Adipocyte (in vitro differentiated cells): Measurements from ENCODE around the gene STT3B.

Source experiments
- DNase-seq: peaks from one replicate; pipeline ENCODE4 v3.0.0-alpha.2; 2015; ENCODE audit warnings: low read depth
- H3K27me3 ChIP-seq: replicated peaks from 2 replicates; pipeline ENCODE4 v1.7.0; 2013; ENCODE audit warnings: mild to moderate bottlenecking, low read length, moderate library complexity; ENCODE audit not compliant: control insufficient read depth, insufficient read depth
- H3K36me3 ChIP-seq: 2 replicates; pipeline ENCODE4 v1.7.0; 2013; ENCODE audit warnings: low read length, mild to moderate bottlenecking, moderate library complexity; ENCODE audit not compliant: control insufficient read depth, insufficient read depth, severe bottlenecking
- H3K4me1 ChIP-seq: 2 replicates; pipeline ENCODE4 v1.7.0; 2013; ENCODE audit warnings: mild to moderate bottlenecking, low read length, moderate library complexity; ENCODE audit not compliant: control insufficient read depth, insufficient read depth
- H3K4me3 ChIP-seq: 2 replicates; pipeline ENCODE4 v1.7.0; 2013; ENCODE audit warnings: mild to moderate bottlenecking, low read length, moderate library complexity
- H3K9ac ChIP-seq: 2 replicates; pipeline ENCODE4 v1.7.0; 2013; ENCODE audit warnings: mild to moderate bottlenecking, low read length, moderate library complexity
- H3K9me3 ChIP-seq: 2 replicates; pipeline ENCODE4 v1.7.0; 2013; ENCODE audit warnings: mild to moderate bottlenecking, low read length, moderate library complexity; ENCODE audit not compliant: control insufficient read depth

The STT3B gene

GRCh38 chr3:31654998-31655397 lies 122.3 kb downstream of the STT3B start:
- Histone ChIP-seq H3K4me3 (peak overlapping the region; percentile 42), H3K36me3 (no peaks in the 10 kb centered on the region), H3K27me3 (no peaks in the 10 kb centered on the region), H3K9ac (no peak overlapping the region), H3K9me3 (peaks cover 61% of the 10 kb centered on the region), H3K4me1 (no peaks in the 10 kb centered on the region)
- no peak for DNase-seq

GRCh38 chr3:31659246-31659645 lies 126.5 kb downstream of the STT3B start:
- peaks cover 29% of the 10 kb centered on the region for H3K9me3 ChIP-seq
- H3K9ac ChIP-seq: no peak overlapping the region
- no peaks in the 10 kb centered on the region for H3K27me3 ChIP-seq
- H3K36me3 ChIP-seq: no peaks in the 10 kb centered on the region
- H3K4me3 ChIP-seq: no peak overlapping the region
- DNase-seq: no peak
- no peaks in the 10 kb centered on the region for H3K4me1 ChIP-seq

GRCh38 chr3:31661286-31661685 lies 128.6 kb downstream of the STT3B start:
- Histone ChIP-seq H3K4me3 (no peak overlapping the region), H3K9ac (no peak overlapping the region), H3K36me3 (no peaks in the 10 kb centered on the region), H3K27me3 (no peaks in the 10 kb centered on the region), H3K4me1 (no peaks in the 10 kb centered on the region), H3K9me3 (peaks cover 9% of the 10 kb centered on the region)
- DNase-seq: no peak

GRCh38 chr3:31661993-31662670 lies 129.4 kb downstream of the STT3B start:
- no peak overlapping the region for H3K4me3 ChIP-seq
- no peaks in the 10 kb centered on the region for H3K36me3 ChIP-seq
- H3K4me1 ChIP-seq: no peaks in the 10 kb centered on the region
- H3K9me3 ChIP-seq: peaks cover 4% of the 10 kb centered on the region
- no peak for DNase-seq
- no peak overlapping the region for H3K9ac ChIP-seq
- H3K27me3 ChIP-seq: no peaks in the 10 kb centered on the region

GRCh38 chr3:31664031-31664430 lies 131.3 kb downstream of the STT3B start:
- no peaks in the 10 kb centered on the region for H3K27me3 ChIP-seq
- H3K9me3 ChIP-seq: no peaks in the 10 kb centered on the region
- no peak for DNase-seq
- H3K9ac ChIP-seq: no peak overlapping the region
- no peaks in the 10 kb centered on the region for H3K4me1 ChIP-seq
- no peak overlapping the region for H3K4me3 ChIP-seq
- H3K36me3 ChIP-seq: no peaks in the 10 kb centered on the region

GRCh38 chr3:31667582-31667981 lies 134.9 kb downstream of the STT3B start:
- Histone ChIP-seq H3K27me3 (no peaks in the 10 kb centered on the region), H3K4me1 (peaks cover 3% of the 10 kb centered on the region), H3K36me3 (no peaks in the 10 kb centered on the region), H3K4me3 (no peak overlapping the region), H3K9ac (no peak overlapping the region), H3K9me3 (no peaks in the 10 kb centered on the region)
- DNase-seq: no peak

- no peaks in the 10 kb centered on the region for H3K9me3 ChIP-seq
- no peak overlapping the region for H3K9ac ChIP-seq
- no peak overlapping the region for H3K4me3 ChIP-seq
- no peak for DNase-seq
- H3K4me1 ChIP-seq: peaks cover 3% of the 10 kb centered on the region
- H3K27me3 ChIP-seq: no peaks in the 10 kb centered on the region
- no peaks in the 10 kb centered on the region for H3K36me3 ChIP-seq
Observed at GRCh38 chr3:31668242-31668641, 135.5 kb downstream of the STT3B start.

- H3K27me3 ChIP-seq: no peaks in the 10 kb centered on the region
- no peaks in the 10 kb centered on the region for H3K9me3 ChIP-seq
- DNase-seq: no peak
- H3K4me3 ChIP-seq: no peak overlapping the region
- H3K9ac ChIP-seq: no peak overlapping the region
- peaks cover 3% of the 10 kb centered on the region for H3K4me1 ChIP-seq
- no peaks in the 10 kb centered on the region for H3K36me3 ChIP-seq
Observed at GRCh38 chr3:31670136-31670535, 137.4 kb downstream of the STT3B start.

- H3K9me3 ChIP-seq: no peaks in the 10 kb centered on the region
- H3K9ac ChIP-seq: no peak overlapping the region
- H3K27me3 ChIP-seq: no peaks in the 10 kb centered on the region
- no peak for DNase-seq
- H3K4me1 ChIP-seq: peaks cover 3% of the 10 kb centered on the region
- no peak overlapping the region for H3K4me3 ChIP-seq
- H3K36me3 ChIP-seq: no peaks in the 10 kb centered on the region
Observed at GRCh38 chr3:31670722-31671121, 138.0 kb downstream of the STT3B start.

GRCh38 chr3:31671451-31671850 lies 138.7 kb downstream of the STT3B start:
- Histone ChIP-seq H3K4me1 (peaks cover 3% of the 10 kb centered on the region), H3K4me3 (no peak overlapping the region), H3K9me3 (no peaks in the 10 kb centered on the region), H3K36me3 (no peaks in the 10 kb centered on the region), H3K9ac (no peak overlapping the region), H3K27me3 (no peaks in the 10 kb centered on the region)
- DNase-seq: no peak

GRCh38 chr3:31671976-31672375 lies 139.3 kb downstream of the STT3B start:
- no peak overlapping the region for H3K4me3 ChIP-seq
- no peak overlapping the region for H3K9ac ChIP-seq
- no peaks in the 10 kb centered on the region for H3K27me3 ChIP-seq
- no peaks in the 10 kb centered on the region for H3K36me3 ChIP-seq
- no peaks in the 10 kb centered on the region for H3K9me3 ChIP-seq
- DNase-seq: no peak
- H3K4me1 ChIP-seq: peaks cover 3% of the 10 kb centered on the region

GRCh38 chr3:31673950-31674349 lies 141.2 kb downstream of the STT3B start:
- Histone ChIP-seq H3K9me3 (no peaks in the 10 kb centered on the region), H3K27me3 (no peaks in the 10 kb centered on the region), H3K4me3 (no peak overlapping the region), H3K36me3 (no peaks in the 10 kb centered on the region), H3K9ac (no peak overlapping the region), H3K4me1 (peaks cover 3% of the 10 kb centered on the region)
- DNase-seq: no peak
